Raji (cell line): ENCODE results near the gene FCGBP.

ENCODE experiments used
- POLR2A ChIP-seq: IDR thresholded peaks from 2 replicates; pipeline ENCODE4 v1.6.1; 2011; ENCODE audit warnings: low read depth, low read length, control low read depth; ENCODE audit not compliant: insufficient read depth

Gene FCGBP

GRCh38 chr19:39913682-39914333 is 20.6 kb downstream of the FCGBP start:
- TF ChIP-seq POLR2A, result no peak

DNA sequence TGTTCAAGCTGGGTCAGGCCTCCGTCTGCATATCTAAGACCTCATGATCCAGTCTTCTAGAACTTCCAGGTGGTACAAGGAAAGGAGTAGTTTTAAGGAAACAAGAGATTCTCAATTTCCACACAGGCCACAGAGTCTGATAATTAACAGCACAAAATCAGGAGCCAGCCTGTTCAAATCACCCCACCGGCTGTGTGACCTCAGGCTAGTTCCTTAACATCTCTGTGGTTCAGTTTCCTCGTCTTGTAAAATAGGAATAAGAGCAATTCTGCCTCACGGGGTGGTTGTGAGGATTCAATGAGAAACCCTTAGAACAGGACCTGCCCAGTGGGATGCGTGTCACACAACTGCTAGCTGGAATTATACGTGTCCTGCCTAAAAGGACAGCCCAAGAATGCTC is 25.6 kb downstream of the FCGBP start:
- TF ChIP-seq POLR2A, result no peak

DNA sequence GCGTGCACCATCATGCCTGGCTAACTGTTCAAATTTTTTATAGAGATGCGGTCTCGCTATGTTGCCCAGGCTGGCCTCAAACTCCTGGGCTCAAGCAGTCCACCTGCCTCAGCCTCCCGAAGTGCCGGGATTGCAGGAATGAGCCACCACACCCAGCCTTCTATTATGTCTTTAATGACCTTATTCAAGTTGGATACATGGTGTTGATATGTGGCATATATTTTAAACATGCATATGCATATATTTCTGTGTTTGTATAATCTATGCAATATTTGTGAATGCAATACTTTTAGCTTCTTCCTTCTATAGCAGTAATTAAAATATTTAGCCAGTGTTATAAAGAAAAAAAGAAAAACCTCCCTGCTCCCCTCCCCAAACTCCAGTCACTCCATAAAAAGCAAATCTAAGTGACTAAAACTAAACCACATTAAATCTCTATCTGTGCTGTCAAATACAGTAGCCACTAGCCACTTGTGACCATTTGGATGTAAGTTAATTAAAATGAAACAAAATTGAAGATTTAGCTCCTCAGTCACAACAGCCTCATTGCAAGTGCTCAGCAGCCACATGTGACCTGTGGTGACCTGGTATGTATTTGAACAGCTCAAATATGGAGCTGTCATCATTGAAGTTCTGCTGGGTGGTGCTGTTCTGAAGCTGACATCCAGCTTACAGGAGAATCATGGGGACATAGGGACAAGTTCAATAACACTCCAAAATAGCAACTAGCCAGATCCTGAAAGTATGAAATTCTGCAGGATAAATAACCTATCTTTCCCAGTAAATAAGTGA is 27.4 kb downstream of the FCGBP start:
- TF ChIP-seq POLR2A, result no peak

DNA sequence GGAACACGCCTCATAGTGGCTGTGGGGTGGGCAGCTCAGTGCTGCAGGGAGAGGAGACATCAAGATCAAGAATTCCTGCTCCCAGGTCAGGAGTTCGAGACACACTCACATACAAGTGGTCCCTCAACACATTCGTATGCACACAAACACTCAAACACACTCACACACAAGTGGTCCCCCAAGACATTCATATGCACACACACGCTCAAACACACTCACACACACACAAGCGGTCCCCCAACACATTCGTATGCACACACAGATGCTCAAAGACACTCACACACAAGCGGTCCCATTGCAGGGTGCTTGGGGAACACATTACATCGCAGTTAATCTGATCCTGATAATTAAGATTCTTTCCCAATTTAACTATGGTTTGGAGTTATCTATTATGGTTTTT is 28.2 kb downstream of the FCGBP start:
- no peak for TF ChIP-seq POLR2A

DNA sequence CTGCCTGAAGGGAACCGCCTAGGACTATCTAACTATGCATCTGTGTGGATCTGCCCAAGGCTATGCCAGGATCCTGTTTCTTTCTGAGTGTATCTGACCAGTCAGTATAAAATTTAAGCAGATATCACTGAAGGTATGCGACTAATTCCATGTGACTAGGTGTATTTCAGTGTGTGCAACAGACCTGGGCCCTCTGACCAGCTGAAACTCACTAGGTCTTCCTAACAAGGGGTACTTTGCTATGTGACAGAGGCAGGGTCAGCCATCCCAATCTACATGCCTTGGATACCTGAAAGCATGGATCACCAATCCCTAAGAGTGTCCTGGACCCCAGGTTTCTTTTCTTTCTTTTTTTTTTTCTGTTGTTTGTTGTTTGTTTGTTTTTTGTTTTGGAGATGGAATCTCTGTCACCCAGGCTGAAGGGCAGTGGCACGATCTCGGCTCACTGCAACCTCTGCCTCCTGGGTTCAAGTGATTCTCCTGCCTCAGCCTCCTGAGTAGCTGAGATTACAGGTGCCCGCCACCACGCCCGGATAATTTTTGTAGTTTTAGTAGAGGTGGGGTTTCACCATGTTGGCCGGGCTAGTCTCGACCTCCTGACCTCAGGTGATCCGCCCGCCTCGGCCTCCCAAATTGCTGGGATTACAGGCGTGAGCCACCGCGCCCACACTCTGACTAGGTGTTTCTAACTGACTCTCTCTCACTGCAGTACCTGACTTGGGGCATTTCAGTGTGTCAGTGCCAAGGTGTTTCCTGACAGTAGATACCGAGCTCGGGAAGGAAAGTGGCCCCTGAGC is 43.5 kb downstream of the FCGBP start:
- TF ChIP-seq POLR2A, result no peak
